GM21786 (cell line): ENCODE results near the gene DAB2IP.
A peak's percentile ranks its signal among the peaks of the same experiment; 100 is the strongest.

Experiments
- ATAC-seq: cut with Tn5 transposase; IDR thresholded peaks from one replicate; pipeline ENCODE4 v1.9.1; 2021; ENCODE audit not compliant: unreplicated experiment

The DAB2IP gene

GRCh38 chr9:121683652-121684051 lies 32.2 kb downstream of the DAB2IP start:
- ATAC-seq = no peak

GRCh38 chr9:121684381-121685145 lies 33.1 kb downstream of the DAB2IP start:
- no peak for ATAC-seq

GRCh38 chr9:121685146-121685794 lies 33.8 kb downstream of the DAB2IP start:
- ATAC-seq = no peak

- no peak for ATAC-seq
Observed at GRCh38 chr9:121685795-121686377, 34.5 kb downstream of the DAB2IP start.

- ATAC-seq = peak; percentile 84
Observed at GRCh38 chr9:121686930-121687541, 35.6 kb downstream of the DAB2IP start.

- no peak for ATAC-seq
Observed at GRCh38 chr9:121688146-121688680, 36.8 kb downstream of the DAB2IP start.

GRCh38 chr9:121688681-121689080 lies 37.2 kb downstream of the DAB2IP start:
- no peak for ATAC-seq

GRCh38 chr9:121689461-121690157 lies 38.2 kb downstream of the DAB2IP start:
- no peak for ATAC-seq

GRCh38 chr9:121690316-121690715 lies 38.9 kb downstream of the DAB2IP start:
- no peak for ATAC-seq

GRCh38 chr9:121690766-121691165 lies 39.3 kb downstream of the DAB2IP start:
- ATAC-seq = no peak

- no peak for ATAC-seq
Observed at GRCh38 chr9:121691890-121692289, 40.5 kb downstream of the DAB2IP start.

- ATAC-seq = no peak
Observed at GRCh38 chr9:121692606-121693387, 41.4 kb downstream of the DAB2IP start.

- no peak for ATAC-seq
Observed at GRCh38 chr9:121693388-121693670, 41.9 kb downstream of the DAB2IP start.

- ATAC-seq = no peak
Observed at GRCh38 chr9:121694001-121694400, 42.6 kb downstream of the DAB2IP start.

GRCh38 chr9:121694600-121694999 lies 43.2 kb downstream of the DAB2IP start:
- ATAC-seq = no peak

- ATAC-seq = no peak
Observed at GRCh38 chr9:121696930-121697329, 45.5 kb downstream of the DAB2IP start.

- ATAC-seq = peak; percentile 62
Observed at GRCh38 chr9:121698627-121699570, 47.5 kb downstream of the DAB2IP start.

GRCh38 chr9:121699571-121700164 lies 48.2 kb downstream of the DAB2IP start:
- ATAC-seq = no peak
